GM12874 (cell line): ENCODE data around the gene HES4.

Experiments used
- CTCF ChIP-seq: IDR thresholded peaks from 2 replicates; pipeline ENCODE4 v1.5.1; 2011; ENCODE audit warnings: low read depth, mild to moderate bottlenecking, control low read depth, low read length, moderate library complexity; ENCODE audit not compliant: insufficient read depth

The HES4 gene

GRCh38 chr1:978835-979743 lies 20.8 kb downstream of the HES4 start:
- TF ChIP-seq CTCF: no peak

- no peak for TF ChIP-seq CTCF
Measured at GRCh38 chr1:978069-978834, 21.6 kb downstream of the HES4 start.

GRCh38 chr1:975896-976683 lies 23.8 kb downstream of the HES4 start:
- TF ChIP-seq CTCF: peak; percentile 86

GRCh38 chr1:975365-975764 lies 24.5 kb downstream of the HES4 start:
- TF ChIP-seq CTCF: no peak

- no peak for TF ChIP-seq CTCF
Measured at GRCh38 chr1:974687-975328, 25.1 kb downstream of the HES4 start.

- no peak for TF ChIP-seq CTCF
Measured at GRCh38 chr1:974293-974640, 25.6 kb downstream of the HES4 start.
